Measurements from ENCODE around the gene DDX27.
"Not testable (repeated sequence)": the region's sequence is repeated elsewhere in the genome, so short reads cannot be mapped to it uniquely, and the experiment has no call there.

The DDX27 gene, protein sequence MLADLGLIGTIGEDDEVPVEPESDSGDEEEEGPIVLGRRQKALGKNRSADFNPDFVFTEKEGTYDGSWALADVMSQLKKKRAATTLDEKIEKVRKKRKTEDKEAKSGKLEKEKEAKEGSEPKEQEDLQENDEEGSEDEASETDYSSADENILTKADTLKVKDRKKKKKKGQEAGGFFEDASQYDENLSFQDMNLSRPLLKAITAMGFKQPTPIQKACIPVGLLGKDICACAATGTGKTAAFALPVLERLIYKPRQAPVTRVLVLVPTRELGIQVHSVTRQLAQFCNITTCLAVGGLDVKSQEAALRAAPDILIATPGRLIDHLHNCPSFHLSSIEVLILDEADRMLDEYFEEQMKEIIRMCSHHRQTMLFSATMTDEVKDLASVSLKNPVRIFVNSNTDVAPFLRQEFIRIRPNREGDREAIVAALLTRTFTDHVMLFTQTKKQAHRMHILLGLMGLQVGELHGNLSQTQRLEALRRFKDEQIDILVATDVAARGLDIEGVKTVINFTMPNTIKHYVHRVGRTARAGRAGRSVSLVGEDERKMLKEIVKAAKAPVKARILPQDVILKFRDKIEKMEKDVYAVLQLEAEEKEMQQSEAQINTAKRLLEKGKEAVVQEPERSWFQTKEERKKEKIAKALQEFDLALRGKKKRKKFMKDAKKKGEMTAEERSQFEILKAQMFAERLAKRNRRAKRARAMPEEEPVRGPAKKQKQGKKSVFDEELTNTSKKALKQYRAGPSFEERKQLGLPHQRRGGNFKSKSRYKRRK

GRCh38 chr20:49219091-49219923 lies at the start of gene DDX27:
Gene DDX27, plus strand, starts transcription at chr20:49219416. Its CDS starts 33 bp downstream, at chr20:49219449.
- peak; percentile 99 for DNase-seq

GRCh38 chr20:49169547-49169946 lies 49.7 kb upstream of the DDX27 start:
- no peak for DNase-seq

- DNase-seq: no peak
These were observed 48.5 kb upstream of the DDX27 start for GRCh38 chr20:49170714-49171113.

GRCh38 chr20:49171909-49172308 lies 47.3 kb upstream of the DDX27 start:
- DNase-seq: no peak

DNA sequence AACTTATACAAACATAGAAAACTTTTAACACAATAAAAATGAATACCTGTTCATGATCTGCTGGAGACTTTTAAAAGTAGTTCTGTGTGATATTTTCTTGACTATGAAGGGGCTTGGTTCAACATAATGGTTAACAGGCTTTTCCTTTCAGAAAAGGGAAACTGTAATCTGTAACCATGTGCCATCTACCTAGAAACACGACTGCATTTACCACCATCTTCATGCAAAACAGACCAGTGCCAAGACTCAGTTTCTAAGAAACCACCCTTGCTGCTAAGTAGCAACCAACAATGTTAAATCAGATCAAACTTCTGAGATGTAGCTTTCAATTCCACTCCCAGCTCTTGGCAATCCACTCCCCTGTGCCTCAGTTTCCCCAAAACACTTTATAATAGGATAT lies 46.8 kb upstream of the DDX27 start:
- DNase-seq: no peak

DNA sequence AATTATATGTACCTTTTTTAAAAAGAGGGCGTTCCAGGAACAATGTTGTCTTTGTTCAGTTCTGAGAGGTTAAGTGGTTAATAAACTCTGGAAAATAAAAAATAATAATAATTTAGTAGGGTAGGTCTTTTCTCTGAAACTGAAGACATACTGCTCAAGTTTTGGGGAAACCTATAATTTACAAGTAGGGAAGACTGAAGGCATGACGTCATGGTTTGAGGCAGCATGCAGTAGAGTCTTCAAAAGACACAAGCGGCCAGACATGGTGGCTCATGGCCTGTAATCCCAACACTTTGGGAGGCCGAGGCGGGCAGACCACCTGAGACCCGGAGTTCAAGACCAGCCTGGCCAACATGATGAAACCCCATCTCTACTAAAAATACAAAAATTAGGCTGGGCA lies 45.0 kb upstream of the DDX27 start:
- no peak for DNase-seq

DNA sequence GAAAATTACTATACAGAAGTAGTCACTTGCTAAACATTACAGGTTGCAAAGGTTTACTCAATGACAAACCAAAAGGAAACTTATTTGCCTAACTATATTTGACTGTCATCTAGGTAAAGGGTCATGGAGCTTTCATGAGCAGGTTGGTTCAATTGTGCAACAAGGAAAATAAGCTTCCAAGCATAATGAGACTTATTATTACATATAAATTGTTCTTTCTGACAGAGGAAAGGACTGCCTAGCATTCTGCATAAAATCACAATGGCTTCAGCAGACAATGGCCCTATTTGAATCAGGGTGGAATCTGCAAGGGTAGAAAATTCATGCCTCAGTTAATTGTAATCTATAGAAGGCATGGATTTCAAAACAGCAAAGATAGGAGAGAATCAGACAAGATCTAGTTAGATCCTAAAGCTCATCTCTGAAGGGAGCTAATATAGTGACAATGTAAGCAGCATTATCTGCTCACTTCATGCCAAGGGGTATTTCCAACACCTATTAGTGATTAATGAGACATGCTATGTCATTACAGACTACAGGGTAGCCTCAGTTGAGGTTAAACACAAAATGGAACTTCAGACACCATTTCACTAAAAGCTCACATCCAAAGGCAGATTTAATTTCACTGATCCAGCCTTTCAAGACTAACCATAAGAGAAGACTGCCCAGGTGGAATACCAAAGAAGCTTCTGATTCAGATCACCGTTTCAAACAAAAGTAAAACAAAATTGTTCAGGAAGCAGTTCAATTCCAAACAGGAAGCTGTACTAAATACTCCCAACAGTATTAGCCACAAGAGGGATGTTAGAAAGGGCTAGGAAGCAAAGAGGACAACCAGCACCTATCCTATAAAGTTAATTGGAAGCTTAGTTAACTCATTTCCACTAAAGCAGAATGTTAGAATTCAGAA lies 39.6 kb upstream of the DDX27 start:
- DNase-seq: peak; percentile 11

- DNase-seq: no peak
These were observed 37.8 kb upstream of the DDX27 start for GRCh38 chr20:49181265-49181877.

DNA sequence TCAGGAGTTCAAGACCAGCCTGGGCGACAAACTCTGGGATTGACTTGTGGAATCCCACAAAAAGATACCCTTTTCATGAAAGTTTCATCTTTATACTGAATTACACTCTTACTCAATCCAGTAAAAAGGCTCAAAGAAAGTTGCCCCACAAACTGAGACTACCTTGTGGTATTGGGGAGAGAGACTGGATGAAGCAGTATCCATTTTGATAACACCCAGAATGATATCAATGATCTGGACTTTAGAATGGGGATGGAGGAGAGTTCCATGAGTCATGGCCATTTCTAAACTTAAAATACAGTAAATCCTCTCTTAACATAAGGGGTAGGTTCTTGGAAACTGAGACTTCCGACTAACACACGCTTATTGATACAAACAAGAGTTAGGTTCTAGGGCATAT lies 35.8 kb upstream of the DDX27 start:
- DNase-seq: no peak

DNA sequence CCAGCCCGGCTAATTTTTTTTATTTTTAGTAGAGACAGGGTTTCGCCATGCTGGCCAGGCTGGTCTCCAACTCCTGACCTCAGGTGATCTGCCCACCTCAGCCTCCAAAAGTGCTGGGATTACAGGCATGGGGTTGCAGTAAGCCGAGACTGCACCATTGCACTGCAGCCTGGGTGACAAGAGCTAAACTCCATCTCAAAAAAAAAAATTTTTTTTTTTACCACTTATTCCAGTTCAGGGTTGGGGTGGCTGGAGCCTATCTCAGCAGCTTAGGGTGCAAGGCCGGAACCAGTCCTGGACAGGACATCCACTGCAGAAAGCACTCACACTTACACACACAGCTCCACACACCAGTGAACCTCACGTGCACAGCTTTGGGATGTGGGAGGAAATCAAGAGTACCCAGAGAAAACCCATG lies 35.1 kb upstream of the DDX27 start:
- DNase-seq: not testable (repeated sequence)

GRCh38 chr20:49184691-49185070 lies 34.5 kb upstream of the DDX27 start:
- DNase-seq: no peak

GRCh38 chr20:49185071-49185761 lies 34.0 kb upstream of the DDX27 start:
- DNase-seq: peak; percentile 21

GRCh38 chr20:49186535-49187329 lies 32.5 kb upstream of the DDX27 start:
- peak; percentile 81 for DNase-seq

DNA sequence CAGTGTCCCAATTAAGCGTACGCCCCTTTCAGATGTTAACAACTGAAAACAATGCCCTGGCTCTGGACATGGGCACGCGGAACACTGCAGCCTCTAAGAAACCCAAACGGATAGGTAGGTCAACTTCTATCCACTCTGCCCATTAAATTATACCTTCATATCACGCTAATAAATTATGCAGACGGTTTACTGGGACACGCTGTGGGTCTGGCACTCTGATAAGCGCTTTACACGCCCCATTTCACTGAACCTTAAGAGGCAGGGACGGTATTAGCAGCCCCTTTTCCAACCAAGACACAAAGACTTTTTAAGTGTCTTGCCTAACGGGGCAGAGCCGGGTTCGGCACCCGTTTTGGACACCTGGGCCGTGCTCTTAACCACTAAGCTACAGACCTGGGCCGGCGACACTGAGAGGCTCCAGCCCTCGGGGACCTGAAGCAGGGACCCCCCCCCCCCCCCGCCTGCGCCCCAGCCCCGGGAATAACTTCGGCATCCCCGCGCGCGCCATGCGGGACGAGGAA lies 31.8 kb upstream of the DDX27 start:
- DNase-seq: peak; percentile 5

DNA sequence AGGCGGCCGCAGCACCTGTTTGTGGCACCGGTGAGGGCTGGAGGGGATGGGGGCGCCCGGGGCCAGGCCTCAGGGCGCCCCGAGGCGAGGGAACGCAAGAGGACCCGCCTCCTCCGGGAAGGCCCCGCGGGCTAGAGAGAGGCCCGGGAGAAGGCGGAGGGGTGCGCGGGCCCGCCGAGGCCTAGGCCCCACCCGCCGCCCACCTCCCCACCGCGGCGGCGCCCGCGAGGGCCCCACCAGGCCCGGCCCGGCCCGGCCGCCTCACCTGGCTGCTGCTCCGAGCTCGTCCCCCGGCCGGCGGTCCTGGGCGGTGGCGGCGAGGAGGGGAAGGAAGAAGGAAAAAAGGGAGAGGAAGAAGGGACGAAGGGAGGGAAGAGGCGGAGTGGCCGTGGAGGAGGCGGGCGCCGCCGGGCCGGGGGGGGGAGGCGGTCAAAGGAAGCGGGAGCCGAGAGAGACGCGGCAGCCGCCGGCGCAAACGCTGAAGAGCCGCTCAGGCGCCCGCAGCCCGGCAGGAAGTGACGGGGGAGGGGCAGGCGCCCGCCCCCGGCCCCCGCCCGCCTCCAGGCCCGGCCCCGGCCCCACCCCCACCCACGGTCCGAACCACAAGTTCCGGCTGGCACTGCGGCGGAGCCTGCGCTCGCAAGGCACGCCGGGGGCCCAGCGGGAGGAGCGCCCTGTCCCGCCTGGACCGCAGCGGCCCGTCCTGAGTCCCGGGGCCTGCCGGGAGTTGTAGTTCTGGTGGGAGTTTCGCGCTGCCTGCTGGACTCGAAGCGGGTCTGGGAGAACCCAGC lies 31.2 kb upstream of the DDX27 start, which contains the start of gene STAU1:
STAU1 (minus strand) TSS at position 484 of the 791 bp plus-strand sequence. CDS start 22,133 bp downstream, outside the sequence.
- DNase-seq: peak; percentile 98

GRCh38 chr20:49192944-49193518 lies 26.2 kb upstream of the DDX27 start:
- DNase-seq: not testable (repeated sequence)

- no peak for DNase-seq
These were observed 19.4 kb upstream of the DDX27 start for GRCh38 chr20:49199729-49200293.

GRCh38 chr20:49203011-49203410 lies 16.2 kb upstream of the DDX27 start:
- no peak for DNase-seq

Data from suppressor macrophage treated with lipopolysaccharide for 4 hours (primary cell).